Placental pericyte (primary cell): ENCODE data around the gene NUDT8. TPM values are rescaled to one million over a fixed set of nuclear protein-coding genes. Genes with fewer than 3 reads are reported as not detected.

Experiments
- small RNA-seq: library from RNA; depleted of rRNA; stranded (forward); fragments of <200 nt; gene quantifications from one replicate; pipeline ENCODE3, GENCODE V24; 2012; ENCODE audit warnings: low replicate concordance
- total RNA-seq: library from RNA; depleted of rRNA; stranded (reverse); fragments of >200 nt; gene quantifications from 2 replicates; pipeline ENCODE4 v1.2.3, GENCODE V29; 2012

The NUDT8 gene
- total RNA-seq = 4.6 and 7.7 TPM in 2 replicates

DNA sequence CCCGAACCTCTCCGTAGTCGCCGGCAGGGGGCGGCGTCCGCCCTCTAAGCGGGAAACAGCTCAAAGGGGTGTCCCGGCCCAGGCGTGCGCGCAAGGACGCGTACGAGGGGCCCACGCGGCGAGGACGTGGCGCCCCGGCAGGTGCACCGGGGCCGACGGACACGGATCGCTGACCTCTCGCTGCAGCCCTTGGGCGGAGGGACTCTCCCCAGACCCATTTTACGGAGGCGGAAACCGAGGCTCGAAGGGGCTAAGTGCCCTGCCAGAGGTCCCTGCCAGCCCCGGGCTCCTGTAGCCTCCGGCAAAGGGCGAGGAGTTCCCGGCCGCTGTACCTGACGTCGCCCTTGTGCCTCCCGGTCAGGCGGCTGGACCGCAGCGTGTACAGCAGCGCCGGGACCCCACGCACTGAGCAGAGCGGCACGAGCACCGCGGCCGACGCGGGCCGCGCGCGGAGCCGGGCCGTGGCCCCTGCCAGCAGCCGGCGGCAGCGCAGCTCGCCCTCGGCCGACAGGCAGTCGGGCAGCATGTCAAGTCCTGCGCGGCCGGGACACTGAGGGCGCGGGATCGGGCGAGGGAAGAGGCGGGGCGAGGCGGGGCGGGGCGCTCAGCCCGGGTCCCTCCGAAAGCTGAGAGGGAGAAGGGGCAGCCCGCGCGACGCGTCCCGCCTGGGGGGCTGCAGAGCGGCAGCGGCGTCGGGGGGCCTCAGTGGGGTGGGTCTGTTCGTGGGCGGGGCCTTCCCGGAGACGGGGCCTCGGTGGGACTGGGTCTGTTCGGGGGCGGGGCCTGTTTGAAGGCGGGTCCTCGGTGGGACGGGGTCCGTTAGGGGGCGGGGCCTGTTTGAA is at the start of gene NUDT8:
Gene NUDT8 (minus strand): TSS at position 552 of the 842 bp plus-strand sequence. CDS start 26 bp downstream, at position 526.

GRCh38 chr11:67674442-67674871 is 44.7 kb upstream of the NUDT8 start, which contains the start of gene ALDH3B2:
Gene ALDH3B2, minus strand, starts transcription at chr11:67674623. Its CDS starts 7,688 bp downstream, at chr11:67666935.

GRCh38 chr11:67639438-67639859 is 9.7 kb upstream of the NUDT8 start, which contains the start of gene TBX10:
Gene TBX10, minus strand, starts transcription at chr11:67639763. Its CDS starts 291 bp downstream, at chr11:67639472.

GRCh38 chr11:67606492-67607295 is 23.0 kb downstream of the NUDT8 start, which contains the start of gene NDUFV1:
Gene NDUFV1, plus strand, starts transcription at chr11:67606936. Its CDS starts 69 bp downstream, at chr11:67607005.

DNA sequence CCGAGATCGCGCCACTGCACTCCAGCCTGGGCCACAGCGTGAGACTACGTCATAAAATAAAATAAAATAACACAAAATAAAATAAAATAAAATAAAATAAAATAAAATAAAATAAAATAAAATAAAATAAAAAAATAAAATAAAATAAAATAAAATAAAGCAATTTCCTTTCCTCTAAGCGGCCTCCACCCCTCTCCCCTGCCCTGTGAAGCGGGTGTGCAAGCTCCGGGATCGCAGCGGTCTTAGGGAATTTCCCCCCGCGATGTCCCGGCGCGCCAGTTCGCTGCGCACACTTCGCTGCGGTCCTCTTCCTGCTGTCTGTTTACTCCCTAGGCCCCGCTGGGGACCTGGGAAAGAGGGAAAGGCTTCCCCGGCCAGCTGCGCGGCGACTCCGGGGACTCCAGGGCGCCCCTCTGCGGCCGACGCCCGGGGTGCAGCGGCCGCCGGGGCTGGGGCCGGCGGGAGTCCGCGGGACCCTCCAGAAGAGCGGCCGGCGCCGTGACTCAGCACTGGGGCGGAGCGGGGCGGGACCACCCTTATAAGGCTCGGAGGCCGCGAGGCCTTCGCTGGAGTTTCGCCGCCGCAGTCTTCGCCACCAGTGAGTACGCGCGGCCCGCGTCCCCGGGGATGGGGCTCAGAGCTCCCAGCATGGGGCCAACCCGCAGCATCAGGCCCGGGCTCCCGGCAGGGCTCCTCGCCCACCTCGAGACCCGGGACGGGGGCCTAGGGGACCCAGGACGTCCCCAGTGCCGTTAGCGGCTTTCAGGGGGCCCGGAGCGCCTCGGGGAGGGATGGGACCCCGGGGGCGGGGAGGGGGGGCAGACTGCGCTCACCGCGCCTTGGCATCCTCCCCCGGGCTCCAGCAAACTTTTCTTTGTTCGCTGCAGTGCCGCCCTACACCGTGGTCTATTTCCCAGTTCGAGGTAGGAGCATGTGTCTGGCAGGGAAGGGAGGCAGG is 46.2 kb downstream of the NUDT8 start, which contains the start of gene GSTP1:
Gene GSTP1 (plus strand): TSS at position 566 of the 958 bp plus-strand sequence. CDS start 32 bp downstream, at position 598.

Small RNAs within 50 kb of the gene (small RNA-seq; reads per million reads assigned to genes)
- not detected for gene AP003385.3

Other genes with a start within 250 kb of the NUDT8 start
- gene RAD9A, start 238.0 kb downstream of the NUDT8 start, total RNA-seq = 6.3 and 18.8 TPM in 2 replicates
- 293 and 375 TPM in 2 replicates for gene PPP1CA, start 228.1 kb downstream of the NUDT8 start, total RNA-seq
- not detected in 2 replicates for gene TBC1D10C, start 225.9 kb downstream of the NUDT8 start, total RNA-seq
- under 0.01 and 0.22 TPM in 2 replicates for gene CARNS1, start 214.3 kb downstream of the NUDT8 start, total RNA-seq
- gene RPS6KB2, start 201.4 kb downstream of the NUDT8 start, total RNA-seq = 59.7 and 71.3 TPM in 2 replicates
- gene PTPRCAP, start 192.3 kb downstream of the NUDT8 start, total RNA-seq = 0.29 and 1.3 TPM in 2 replicates
- 115 and 145 TPM in 2 replicates for gene CORO1B, start 186.5 kb downstream of the NUDT8 start, total RNA-seq
- not detected in 2 replicates for gene GPR152, start 177.2 kb downstream of the NUDT8 start, total RNA-seq
- not detected in 2 replicates for gene CABP4, start 174.6 kb downstream of the NUDT8 start, total RNA-seq
- gene TMEM134, start 160.7 kb downstream of the NUDT8 start, total RNA-seq = 12.2 and 44.2 TPM in 2 replicates
- gene AIP, start 146.9 kb downstream of the NUDT8 start, total RNA-seq = 33.9 and 87.1 TPM in 2 replicates
- 31.3 and 33.5 TPM in 2 replicates for gene PITPNM1, start 124.6 kb downstream of the NUDT8 start, total RNA-seq
- 27.1 and 67.6 TPM in 2 replicates for gene CDK2AP2, start 121.8 kb downstream of the NUDT8 start, total RNA-seq
- gene CABP2, start 106.5 kb downstream of the NUDT8 start, total RNA-seq = not detected in 2 replicates
- gene GSTP1, start 46.1 kb downstream of the NUDT8 start, total RNA-seq = 489 and 520 TPM in 2 replicates
- 154 and 199 TPM in 2 replicates for gene NDUFV1, start 23.0 kb downstream of the NUDT8 start, total RNA-seq
- gene TBX10, start 9.8 kb upstream of the NUDT8 start, total RNA-seq = not detected in 2 replicates
- not detected in 2 replicates for gene ACY3, start 20.8 kb upstream of the NUDT8 start, total RNA-seq
- gene ALDH3B2, start 44.7 kb upstream of the NUDT8 start, total RNA-seq = not detected in 2 replicates